Measurements from ENCODE around the gene COPZ2. TPM values are rescaled to one million over a fixed set of nuclear protein-coding genes. Genes with fewer than 3 reads are reported as not detected.

Gene COPZ2
- total RNA-seq, 1 donor from 2014 or later, result 0.30 TPM

- Histone ChIP-seq H3K4me1 (peaks cover 43% of the 10 kb centered on the region), H3F3A (ENCODE audit: low read depth) (peaks cover 55% of the 10 kb centered on the region), H3K27ac (peak overlapping the region; percentile 19), H3K79me2 (ENCODE audit: low read depth) (peaks cover 89% of the 10 kb centered on the region), H2AFZ (replicated peaks) (no peak overlapping the region), H3K27me3 (no peaks in the 10 kb centered on the region), H3K4me2 (peak overlapping the region; percentile 27), H3K4me3 (no peak overlapping the region), H3K9me3 (ENCODE audit: low read depth) (no peaks in the 10 kb centered on the region), H3K36me3 (no peaks in the 10 kb centered on the region), H4K20me1 (ENCODE audit: low read depth) (peaks cover 80% of the 10 kb centered on the region), H3K9ac (no peak overlapping the region)
- peak overlapping the region; percentile 86 for H3K27ac Mint-ChIP-seq
- H3K36me3 Mint-ChIP-seq, result peaks cover 22% of the 10 kb centered on the region
- H3K4me1 Mint-ChIP-seq, result peaks cover 75% of the 10 kb centered on the region
- peak overlapping the region; percentile 79 for H3K4me3 Mint-ChIP-seq
- TF ChIP-seq EZH2phosphoT487 (IDR thresholded peaks at IDR 0.05) (no peak), CTCF (IDR thresholded peaks at IDR 0.05) (no peak), EZH2 (IDR thresholded peaks at IDR 0.05) (no peak)
- H3K27me3 Mint-ChIP-seq (ENCODE audit: insufficient read depth, low read depth), result peaks cover 12% of the 10 kb centered on the region
- no peaks in the 10 kb centered on the region for H3K9me3 Mint-ChIP-seq
- DNase-seq (ENCODE audit: low spot score), result peak; percentile 28
Measured at GRCh38 chr17:48051706-48052486, 14.3 kb upstream of the COPZ2 start.

DNA sequence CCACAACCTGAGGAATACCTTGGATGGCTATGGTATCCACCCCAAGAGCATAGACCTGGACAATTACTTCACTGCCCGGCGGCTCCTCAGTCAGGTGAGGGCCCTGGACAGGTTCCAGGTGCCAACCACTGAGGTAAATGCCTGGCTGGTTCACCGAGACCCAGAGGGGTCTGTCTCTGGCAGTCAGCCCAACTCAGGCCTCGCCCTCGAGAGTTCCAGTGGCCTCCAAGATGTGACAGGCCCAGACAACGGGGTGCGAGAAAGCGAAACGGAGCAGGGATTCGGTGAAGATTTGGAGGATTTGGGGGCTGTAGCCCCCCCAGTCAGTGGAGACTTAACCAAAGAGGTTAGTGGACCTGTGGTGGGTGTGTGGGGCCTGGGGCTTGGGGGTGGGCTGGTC lies 13.7 kb upstream of the COPZ2 start:
- H3K36me3 Mint-ChIP-seq, result peaks cover 18% of the 10 kb centered on the region
- TF ChIP-seq CTCF (IDR thresholded peaks at IDR 0.05) (no peak), EZH2phosphoT487 (IDR thresholded peaks at IDR 0.05) (no peak), EZH2 (IDR thresholded peaks at IDR 0.05) (no peak)

DNA sequence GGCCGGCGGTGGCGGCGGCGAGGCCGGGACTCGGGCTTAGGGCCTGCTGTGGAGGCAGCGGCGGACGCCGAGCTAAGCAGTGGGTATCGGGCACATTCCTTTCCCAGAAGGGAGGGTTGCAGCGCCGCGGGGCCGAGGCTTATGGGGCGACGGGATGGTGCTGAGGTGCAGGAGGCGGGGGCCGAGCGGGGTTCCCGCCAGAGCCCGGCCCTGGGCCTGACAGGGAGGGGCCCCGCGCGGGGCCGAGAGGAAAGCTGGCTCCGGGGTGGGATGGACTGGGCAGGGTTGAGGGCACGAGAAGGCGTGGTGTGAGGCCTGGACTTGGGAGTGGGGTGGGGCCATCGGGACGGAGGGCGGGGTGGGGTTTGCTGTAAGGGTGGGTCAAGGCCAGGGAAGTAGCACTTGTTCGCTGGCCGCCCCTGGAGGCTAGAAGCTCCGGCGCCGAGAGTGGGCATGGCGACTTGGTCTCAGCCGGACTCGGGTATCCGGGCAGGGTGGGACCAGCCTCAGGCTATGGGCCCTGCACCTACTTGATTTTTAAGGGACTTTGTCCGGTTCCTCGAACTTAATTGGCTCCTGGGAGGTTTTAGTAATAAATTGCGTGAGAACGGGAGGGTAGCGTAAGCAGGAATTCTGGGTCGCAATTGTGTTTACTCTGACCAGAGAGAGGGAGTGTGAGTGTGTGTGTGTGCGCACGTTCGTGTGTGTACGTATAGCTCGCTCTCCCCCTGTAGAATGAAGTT lies 11.0 kb upstream of the COPZ2 start:
- peaks cover 11% of the 10 kb centered on the region for H3K36me3 Mint-ChIP-seq
- Histone ChIP-seq H3F3A (ENCODE audit: low read depth) (peaks cover 49% of the 10 kb centered on the region), H3K27me3 (no peaks in the 10 kb centered on the region), H4K20me1 (ENCODE audit: low read depth) (peaks cover 49% of the 10 kb centered on the region), H3K9me3 (ENCODE audit: low read depth) (no peaks in the 10 kb centered on the region), H3K27ac (peak overlapping the region; percentile 76), H3K79me2 (ENCODE audit: low read depth) (peaks cover 69% of the 10 kb centered on the region), H3K36me3 (no peaks in the 10 kb centered on the region), H3K4me1 (peaks cover 28% of the 10 kb centered on the region), H3K4me2 (peak overlapping the region; percentile 89), H3K9ac (peak overlapping the region; percentile 53), H3K4me3 (peak overlapping the region; percentile 93), H2AFZ (replicated peaks) (peak overlapping the region; percentile 31)
- peaks cover 5% of the 10 kb centered on the region for H3K27me3 Mint-ChIP-seq (ENCODE audit: insufficient read depth, low read depth)
- peak overlapping the region; percentile 100 for H3K27ac Mint-ChIP-seq
- no peak for DNase-seq (ENCODE audit: low spot score)
- H3K4me1 Mint-ChIP-seq, result peaks cover 65% of the 10 kb centered on the region
- H3K9me3 Mint-ChIP-seq, result no peaks in the 10 kb centered on the region
- peak overlapping the region; percentile 100 for H3K4me3 Mint-ChIP-seq
- TF ChIP-seq EZH2 (IDR thresholded peaks at IDR 0.05) (no peak), CTCF (IDR thresholded peaks at IDR 0.05) (no peak), EZH2phosphoT487 (IDR thresholded peaks at IDR 0.05) (no peak)

More for the DNA sequence above, 13.7 kb upstream of the COPZ2 start:
- Mint-ChIP-seq H3K4me3 (peak overlapping the region; percentile 100), H3K27ac (peak overlapping the region; percentile 86), H3K27me3 (ENCODE audit: insufficient read depth, low read depth) (peaks cover 11% of the 10 kb centered on the region), H3K9me3 (no peaks in the 10 kb centered on the region), H3K4me1 (peaks cover 80% of the 10 kb centered on the region)
- H3K9ac ChIP-seq, result peak overlapping the region; percentile 2
- H3K27ac ChIP-seq, result peak overlapping the region; percentile 19
- H3K4me1 ChIP-seq, result peaks cover 48% of the 10 kb centered on the region
- peak overlapping the region; percentile 27 for H3K4me2 ChIP-seq
- no peaks in the 10 kb centered on the region for H3K36me3 ChIP-seq
- H3K27me3 ChIP-seq, result no peaks in the 10 kb centered on the region
- H3K4me3 ChIP-seq, result no peak overlapping the region
- peaks cover 74% of the 10 kb centered on the region for H4K20me1 ChIP-seq (ENCODE audit: low read depth)
- peaks cover 55% of the 10 kb centered on the region for H3F3A ChIP-seq (ENCODE audit: low read depth)
- peaks cover 89% of the 10 kb centered on the region for H3K79me2 ChIP-seq (ENCODE audit: low read depth)
- no peaks in the 10 kb centered on the region for H3K9me3 ChIP-seq (ENCODE audit: low read depth)
- no peak overlapping the region for H2AFZ ChIP-seq (replicated peaks)
- no peak for DNase-seq (ENCODE audit: low spot score)
